Ovary (tissue), 9 donors: ENCODE measurements around the gene ZMAT2. TPM values are rescaled to one million over a fixed set of nuclear protein-coding genes. Genes with fewer than 3 reads are reported as not detected.

ENCODE experiments used
- DNase-seq, 5 donors: peaks; one replicate each; pipeline ENCODE4 v3.0.0-alpha.2; 2019 to 2020
- H3K27ac ChIP-seq, 2 donors: fragments of 200-600 bp; one replicate each; pipeline versions ENCODE4 v1.5.1 to v1.8.0; 2019 to 2022
- H3K27me3 ChIP-seq: fragments of 200-600 bp; one replicate; pipeline ENCODE4 v1.8.0; 2022
- H3K36me3 ChIP-seq: fragments of 200-600 bp; sonication (generic); one replicate; pipeline ENCODE4 v1.5.1; 2019
- H3K4me1 ChIP-seq: one replicate; pipeline ENCODE4 v1.8.1; 2013; ENCODE audit warnings: mild to moderate bottlenecking, moderate library complexity; ENCODE audit not compliant: insufficient read depth
- H3K4me3 ChIP-seq: fragments of 200-600 bp; sonication (generic); one replicate; pipeline ENCODE4 v1.5.1; 2017
- H3K9me3 ChIP-seq, 2 donors: fragments of 200-600 bp in 1 of 2; sonication (generic) in 1 of 2; one replicate each; pipeline versions ENCODE4 v1.5.1 to v1.8.1; 2013 to 2019; ENCODE audit warnings: mild to moderate bottlenecking in 1 of 2, moderate library complexity in 1 of 2
- CTCF ChIP-seq, 3 donors: fragments of 450-650 bp in 2 of 3; fragments of 200-600 bp in 1 of 3; IDR thresholded peaks; one replicate each; pipeline versions ENCODE4 v1.5.1 to v1.8.0; 2016 to 2022; ENCODE audit warnings: antibody characterized with exemption in 3 of 3, mild to moderate bottlenecking in 1 of 3
- EP300 ChIP-seq: sonication (generic); formaldehyde crosslinking; IDR thresholded peaks from one replicate; pipeline ENCODE4 v1.6.1; 2017; ENCODE audit warnings: antibody characterized with exemption
- POLR2A ChIP-seq: fragments of 450-650 bp; IDR thresholded peaks from one replicate; pipeline ENCODE4 v1.6.1; 2017; ENCODE audit warnings: antibody characterized with exemption, mild to moderate bottlenecking, moderate library complexity
- WGBS, 3 donors: extraction: QIAGEN DNeasy Blood & Tissue Kit in 1 of 3; methylation state at CpG; one replicate each; pipeline versions ENCODE4 v1.1.5 to v1.1.7; 2013 to 2017; 5-methylcytosine and 5-hydroxymethylcytosine counted together
- intact Hi-C, 4 donors: fragments of 100-400 bp; cut with DNase I; formaldehyde crosslinking; loops; one replicate each; pipeline versions ENCODE4 v1.11.0 to v1.15.1; 2022 to 2023
- polyA plus RNA-seq, 2 donors: library from polyadenylated mRNA; stranded (reverse); fragments of 200-250 nt in 1 of 2; fragments of 350-450 nt in 1 of 2; fragmentation: Illumina TruSeq in 1 of 2; extraction: RNeasy Lipid Tissue Mini Kit (QIAGEN cat#74804) in 1 of 2; gene quantifications; one replicate each; pipeline ENCODE4 v1.2.3, GENCODE V29; 2013 to 2014
- total RNA-seq, 7 donors: library from RNA; depleted of rRNA in 2 of 7; stranded (reverse); fragments of >200 nt in 2 of 7; fragmentation: NEBNext Ultra II Directional in 3 of 7; extraction: Animal tissue kit (Norgen Biotek cat#: 25700) in 3 of 7; gene quantifications; one replicate each; pipeline versions ENCODE4 v1.1.0 to v1.2.4, GENCODE V29; 2016 to 2023
- donor health status: DM: no; HTN: no; CAD: no; lungs with moderate emphysema.
- donor health status: DM: no; HTN: no; CAD: no.
- donor health status: Bipolar disorder and iron deficiency.
- donor health status: DM: yes; HTN: yes; CAD: no.
- donor health status: DM: no; HTN: no; CAD: no.
- donor health status: DM: yes; HTN: yes; CAD: no.

The ZMAT2 gene
- total and polyA plus RNA-seq, 9 donors, result 22.9 to 126 (median 40.7) TPM

- H3K9me3 ChIP-seq, result no peaks in the 10 kb centered on the region
- no peak for DNase-seq
- no peaks in the 10 kb centered on the region for H3K4me1 ChIP-seq
- H3K27me3 ChIP-seq, result peaks cover 2% of the 10 kb centered on the region
- H3K36me3 ChIP-seq, result no peaks in the 10 kb centered on the region
- TF ChIP-seq EP300 (no peak), POLR2A (no peak), CTCF (IDR thresholded peaks at IDR 0.05) (no peak)
- no peak overlapping the region for H3K4me3 ChIP-seq
- no peak overlapping the region for H3K27ac ChIP-seq
- 53 to 70% (median 66%) methylated on average over 4 of the region's 4 CpGs for WGBS, 3 donors
- intact Hi-C loops, result loop anchor here in 1 of 4 donors (10.0 kb wide), 1 partner anchor 368 kb away; the partner anchor contains the start of gene SLC4A9
Measured at GRCh38 chr5:140733098-140733497, 32.9 kb downstream of the ZMAT2 start.

- H3K27ac ChIP-seq, result no peak overlapping the region
- peaks cover 2% of the 10 kb centered on the region for H3K27me3 ChIP-seq
Measured at GRCh38 chr5:140734354-140734753, 34.1 kb downstream of the ZMAT2 start.

GRCh38 chr5:140737486-140737885, 37.2 kb downstream of the ZMAT2 start:
- TF ChIP-seq POLR2A, result no peak
- no peak for TF ChIP-seq CTCF (IDR thresholded peaks at IDR 0.05)
- TF ChIP-seq EP300, result no peak
- no peaks in the 10 kb centered on the region for H3K36me3 ChIP-seq
- no peak overlapping the region for H3K27ac ChIP-seq
- H3K4me1 ChIP-seq, result no peaks in the 10 kb centered on the region
- no peaks in the 10 kb centered on the region for H3K27me3 ChIP-seq
- intact Hi-C loops, result loop anchor here in 1 of 4 donors (10.0 kb wide), 1 partner anchor 373 kb away; the partner anchor contains the start of gene SLC4A9
- no peak for DNase-seq
- H3K9me3 ChIP-seq, result no peaks in the 10 kb centered on the region
- WGBS, 3 donors, result 63 to 72% (median 65%) methylated on average over 1 of the region's 1 CpG
- H3K4me3 ChIP-seq, result no peak overlapping the region

More at GRCh38 chr5:140734354-140734753, 34.1 kb downstream of the ZMAT2 start:
- TF ChIP-seq CTCF (IDR thresholded peaks at IDR 0.05) (no peak), EP300 (no peak), POLR2A (no peak)
- Histone ChIP-seq H3K4me3 (no peak overlapping the region), H3K36me3 (no peaks in the 10 kb centered on the region), H3K9me3 (no peaks in the 10 kb centered on the region), H3K4me1 (no peaks in the 10 kb centered on the region)
- intact Hi-C loops, result loop anchor here in 1 of 4 donors (10.0 kb wide), 1 partner anchor 370 kb away; the partner anchor contains the start of gene SLC4A9
- 57 to 67% (median 59%) methylated on average over 7 of the region's 7 CpGs for WGBS, 3 donors
- no peak for DNase-seq

- H3K4me1 ChIP-seq, result no peaks in the 10 kb centered on the region
- H3K9me3 ChIP-seq, result no peaks in the 10 kb centered on the region
- 56 to 61% (median 59%) methylated on average over 1 of the region's 1 CpG for WGBS, 3 donors
- no peak for TF ChIP-seq EP300
- TF ChIP-seq CTCF (IDR thresholded peaks at IDR 0.05), result no peak
- no peak for TF ChIP-seq POLR2A
- H3K36me3 ChIP-seq, result no peaks in the 10 kb centered on the region
- no peak for DNase-seq
- no peak overlapping the region for H3K27ac ChIP-seq
- no peak overlapping the region for H3K4me3 ChIP-seq
- no peaks in the 10 kb centered on the region for H3K27me3 ChIP-seq
- intact Hi-C loops, result no loop called here
Measured at GRCh38 chr5:140741967-140742366, 41.7 kb downstream of the ZMAT2 start.
